GM12878 (cell line): Measurements from ENCODE around the gene DCST1. TPM values are rescaled to one million over a fixed set of nuclear protein-coding genes. Genes with fewer than 3 reads are reported as not detected.
A peak's percentile ranks its signal among the peaks of the same experiment; 100 is the strongest.

ENCODE experiments used
- BHLHE40 ChIP-seq, 2 experiments: fragments of 450-650 bp in 1 of 2; IDR thresholded peaks; 2 replicates each; pipeline ENCODE4 v1.6.1; 2011 to 2017; ENCODE audit warnings: low read depth in 2 of 2, borderline replicate concordance in 1 of 2, improper control_type of control experiment in 1 of 2, low read length in 1 of 2, mild to moderate bottlenecking in 1 of 2
- CHD2 ChIP-seq: IDR thresholded peaks from 2 replicates; pipeline ENCODE4 v1.6.1; 2011; ENCODE audit warnings: low read depth, low read length, improper control_type of control experiment, borderline replicate concordance
- CHD4 ChIP-seq: fragments of 200-600 bp; sonication (generic); IDR thresholded peaks from 2 replicates; pipeline ENCODE4 v1.6.1; 2016; ENCODE audit warnings: mild to moderate bottlenecking
- CREM ChIP-seq: IDR thresholded peaks from 2 replicates; pipeline ENCODE4 v1.6.1; 2014; ENCODE audit warnings: antibody characterized with exemption, low read depth
- DPF2 ChIP-seq: fragments of 450-650 bp; IDR thresholded peaks from 2 replicates; pipeline ENCODE4 v1.6.1; 2017; ENCODE audit warnings: mild to moderate bottlenecking
- ELK1 ChIP-seq: IDR thresholded peaks from 2 replicates; pipeline ENCODE4 v1.6.1; 2012; ENCODE audit warnings: low read depth, low read length, improper control_type of control experiment
- HSF1 ChIP-seq: fragments of 150-350 bp; IDR thresholded peaks from 2 replicates; pipeline ENCODE4 v1.6.1; 2014; ENCODE audit warnings: mild to moderate bottlenecking, low read depth, low read length
- IKZF2 ChIP-seq, 2 experiments: fragments of 450-650 bp; IDR thresholded peaks; 2 replicates each; pipeline ENCODE4 v1.6.1; 2017; ENCODE audit warnings: mild to moderate bottlenecking in 2 of 2, moderate library complexity in 2 of 2
- IRF5 ChIP-seq: fragments of 450-650 bp; IDR thresholded peaks from 2 replicates; pipeline ENCODE4 v1.6.1; 2017; ENCODE audit warnings: borderline replicate concordance
- KDM1A ChIP-seq: fragments of 200-600 bp; sonication (generic); IDR thresholded peaks from 2 replicates; pipeline ENCODE4 v1.6.1; 2016; ENCODE audit warnings: borderline replicate concordance
- MEF2B ChIP-seq: fragments of 450-650 bp; IDR thresholded peaks from 2 replicates; pipeline ENCODE4 v1.6.1; 2018; ENCODE audit warnings: mild to moderate bottlenecking, moderate library complexity; ENCODE audit not compliant: partially characterized antibody, poor library complexity, severe bottlenecking
- NFYB ChIP-seq: IDR thresholded peaks from 2 replicates; pipeline ENCODE4 v1.6.1; 2011; ENCODE audit warnings: low read depth, mild to moderate bottlenecking, low read length, improper control_type of control experiment, moderate library complexity; ENCODE audit not compliant: insufficient read depth
- NR2F1 ChIP-seq: fragments of 450-650 bp; conservative IDR thresholded peaks from 2 replicates; pipeline ENCODE4 v1.6.1; 2017; ENCODE audit warnings: mild to moderate bottlenecking
- NRF1 ChIP-seq: conservative IDR thresholded peaks from 2 replicates; pipeline ENCODE4 v1.6.1; 2011; ENCODE audit warnings: mild to moderate bottlenecking, low read depth, low read length, improper control_type of control experiment
- PAX8 ChIP-seq: fragments of 450-650 bp; IDR thresholded peaks from 2 replicates; pipeline ENCODE4 v1.6.1; 2017; ENCODE audit warnings: mild to moderate bottlenecking, moderate library complexity
- POU2F2 ChIP-seq: IDR thresholded peaks from 3 replicates; pipeline ENCODE4 v1.6.1; 2011; ENCODE audit warnings: low read depth, mild to moderate bottlenecking, low read length, borderline replicate concordance
- RUNX3 ChIP-seq: IDR thresholded peaks from 2 replicates; pipeline ENCODE4 v1.6.1; 2012; ENCODE audit warnings: low read length, inconsistent platforms
- STAT3 ChIP-seq: IDR thresholded peaks from 2 replicates; pipeline ENCODE4 v1.6.1; 2011; ENCODE audit warnings: low read depth, low read length, improper control_type of control experiment
- SUPT20H ChIP-seq: IDR thresholded peaks from 2 replicates; pipeline ENCODE4 v1.6.1; 2011; ENCODE audit warnings: low read depth, mild to moderate bottlenecking, low read length, moderate library complexity, borderline replicate concordance; ENCODE audit not compliant: control insufficient read depth
- polyA plus RNA-seq, 11 experiments: library from polyadenylated mRNA; depleted of rRNA in 4 of 11; unstranded in 6 of 11; stranded (reverse) in 5 of 11; fragments of >200 nt; fragmentation: Nextera tagmentation in 4 of 11; fragmentation: Illumina TruSeq in 1 of 11; extraction: Ambion mirVana in 4 of 11; extraction: Trizol in 1 of 11; gene quantifications; 1 replicate in 1 of 11; 2 replicates in 10 of 11; pipeline versions ENCODE4 v1.2.1 to v1.2.3, GENCODE V29; 2011 to 2016; ENCODE audit warnings: inconsistent platforms in 2 of 11, missing spikeins in 2 of 11, low read depth in 1 of 11
- total RNA-seq, 4 experiments: library from RNA; depleted of rRNA in 3 of 4; stranded (reverse); fragments of >200 nt in 3 of 4; fragmentation: Illumina TruSeq in 1 of 4; extraction: Trizol in 1 of 4; gene quantifications; 2 replicates each; pipeline versions ENCODE4 v1.2.1 to v1.2.3, GENCODE V29; 2013 to 2021
- TF ChIP-seq, protein P1 (sequence below): fragments of 450-650 bp; formaldehyde crosslinking; IDR thresholded peaks from 2 replicates; pipeline ENCODE4 v1.4.0; 2020; ENCODE audit warnings: mild to moderate bottlenecking, moderate library complexity

The DCST1 gene
- total and polyA plus RNA-seq, 10 of the 15 experiments (the other 5 are each of a cell fraction or from before 2014, with no cell fraction given): not detected

DNA sequence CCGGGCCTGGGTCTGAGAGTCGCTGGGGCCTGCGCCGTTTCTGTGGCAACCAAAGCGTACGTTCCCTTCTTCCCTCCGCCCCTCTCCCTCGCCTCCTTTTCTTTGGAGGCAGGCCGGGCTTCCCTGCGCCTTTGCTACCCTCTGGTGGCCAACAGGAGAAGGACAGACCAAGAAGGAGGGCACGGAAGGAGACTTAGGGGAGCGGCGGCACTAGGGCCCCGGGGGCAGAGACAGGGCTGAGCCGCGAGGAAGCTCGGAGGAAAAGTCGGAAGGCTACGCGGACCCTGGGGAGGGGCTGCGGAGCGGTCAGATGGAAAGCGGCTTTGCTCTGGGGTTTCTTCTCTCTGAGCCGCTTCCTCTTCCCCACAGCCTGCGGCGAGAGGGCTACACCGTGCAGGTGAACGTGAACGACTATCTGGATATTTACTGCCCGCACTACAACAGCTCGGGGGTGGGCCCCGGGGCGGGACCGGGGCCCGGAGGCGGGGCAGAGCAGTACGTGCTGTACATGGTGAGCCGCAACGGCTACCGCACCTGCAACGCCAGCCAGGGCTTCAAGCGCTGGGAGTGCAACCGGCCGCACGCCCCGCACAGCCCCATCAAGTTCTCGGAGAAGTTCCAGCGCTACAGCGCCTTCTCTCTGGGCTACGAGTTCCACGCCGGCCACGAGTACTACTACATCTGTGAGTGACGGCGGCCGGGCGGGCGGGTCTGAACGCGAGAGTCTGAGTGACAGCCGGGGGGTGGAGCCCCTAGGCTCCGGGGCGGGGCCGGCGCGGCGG, 51.3 kb downstream of the DCST1 start (continued):
- TF ChIP-seq HSF1: no peak
- TF ChIP-seq DPF2: peak; percentile 99
- TF ChIP-seq NFYB: no peak
- peak; percentile 2; the same call in 1 of the 2 replicates for TF ChIP-seq IRF5
- TF ChIP-seq CHD2: peak; percentile 55; the same call in 1 of the 2 replicates
- 0 out of 2 replicates have a peak, but pooled peaks have one; percentile 8 for TF ChIP-seq NR2F1
- TF ChIP-seq NRF1: no peak
- TF ChIP-seq, protein P1, sequence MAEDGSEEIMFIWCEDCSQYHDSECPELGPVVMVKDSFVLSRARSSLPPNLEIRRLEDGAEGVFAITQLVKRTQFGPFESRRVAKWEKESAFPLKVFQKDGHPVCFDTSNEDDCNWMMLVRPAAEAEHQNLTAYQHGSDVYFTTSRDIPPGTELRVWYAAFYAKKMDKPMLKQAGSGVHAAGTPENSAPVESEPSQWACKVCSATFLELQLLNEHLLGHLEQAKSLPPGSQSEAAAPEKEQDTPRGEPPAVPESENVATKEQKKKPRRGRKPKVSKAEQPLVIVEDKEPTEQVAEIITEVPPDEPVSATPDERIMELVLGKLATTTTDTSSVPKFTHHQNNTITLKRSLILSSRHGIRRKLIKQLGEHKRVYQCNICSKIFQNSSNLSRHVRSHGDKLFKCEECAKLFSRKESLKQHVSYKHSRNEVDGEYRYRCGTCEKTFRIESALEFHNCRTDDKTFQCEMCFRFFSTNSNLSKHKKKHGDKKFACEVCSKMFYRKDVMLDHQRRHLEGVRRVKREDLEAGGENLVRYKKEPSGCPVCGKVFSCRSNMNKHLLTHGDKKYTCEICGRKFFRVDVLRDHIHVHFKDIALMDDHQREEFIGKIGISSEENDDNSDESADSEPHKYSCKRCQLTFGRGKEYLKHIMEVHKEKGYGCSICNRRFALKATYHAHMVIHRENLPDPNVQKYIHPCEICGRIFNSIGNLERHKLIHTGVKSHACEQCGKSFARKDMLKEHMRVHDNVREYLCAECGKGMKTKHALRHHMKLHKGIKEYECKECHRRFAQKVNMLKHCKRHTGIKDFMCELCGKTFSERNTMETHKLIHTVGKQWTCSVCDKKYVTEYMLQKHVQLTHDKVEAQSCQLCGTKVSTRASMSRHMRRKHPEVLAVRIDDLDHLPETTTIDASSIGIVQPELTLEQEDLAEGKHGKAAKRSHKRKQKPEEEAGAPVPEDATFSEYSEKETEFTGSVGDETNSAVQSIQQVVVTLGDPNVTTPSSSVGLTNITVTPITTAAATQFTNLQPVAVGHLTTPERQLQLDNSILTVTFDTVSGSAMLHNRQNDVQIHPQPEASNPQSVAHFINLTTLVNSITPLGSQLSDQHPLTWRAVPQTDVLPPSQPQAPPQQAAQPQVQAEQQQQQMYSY (CRISPR knock-in tag): no peak
- no peak for TF ChIP-seq KDM1A
- TF ChIP-seq STAT3: no peak
- TF ChIP-seq PAX8: no peak
- no peak for TF ChIP-seq CHD4
- TF ChIP-seq CREM: peak; percentile 54; the same call in 1 of the 2 replicates
- TF ChIP-seq POU2F2: no peak
- TF ChIP-seq ELK1: no peak
- TF ChIP-seq IKZF2 (IDR thresholded peaks at IDR 0.05): peak; percentile 74 to 84
- TF ChIP-seq SUPT20H: no peak
- peak; percentile 25 to 60; a peak in 1 of 4 replicates for TF ChIP-seq BHLHE40 (IDR thresholded peaks at IDR 0.05; ENCODE audit: borderline replicate concordance in 1 of 2, low read depth in 2 of 2, low read length in 1 of 2)
- TF ChIP-seq RUNX3: peak; percentile 34; the same call in 1 of the 2 replicates
- TF ChIP-seq MEF2B: peak; percentile 58
